H9 (cell line): Measurements from ENCODE around the gene ATF7. TPM values are rescaled to one million over a fixed set of nuclear protein-coding genes. Genes with fewer than 3 reads are reported as not detected.

ENCODE experiments used
- DNase-seq: peaks from one replicate; pipeline ENCODE4 v3.0.0-alpha.2; 2017
- H2AFZ ChIP-seq: one replicate; pipeline ENCODE4 v1.6.1; 2013; ENCODE audit warnings: mild to moderate bottlenecking, low read length, control low read depth, moderate library complexity
- H2AK5ac ChIP-seq: 2 replicates; pipeline ENCODE4 v1.6.1; 2013; ENCODE audit warnings: low read length, control low read depth, mixed read lengths; ENCODE audit not compliant: insufficient read length
- H2BK120ac ChIP-seq: one replicate; pipeline ENCODE4 v1.6.1; 2013; ENCODE audit warnings: low read depth, mild to moderate bottlenecking, low read length, control low read depth, inconsistent platforms; ENCODE audit not compliant: poor library complexity, severe bottlenecking
- H2BK12ac ChIP-seq: 2 replicates; pipeline ENCODE4 v1.6.1; 2013; ENCODE audit warnings: low read length, control low read depth, mixed read lengths, low read depth; ENCODE audit not compliant: insufficient read length
- H2BK15ac ChIP-seq: 2 replicates; pipeline ENCODE4 v1.6.1; 2013; ENCODE audit warnings: low read depth, low read length, control low read depth
- H2BK20ac ChIP-seq: one replicate; pipeline ENCODE4 v1.6.1; 2013; ENCODE audit warnings: low read depth, mild to moderate bottlenecking, low read length, control low read depth, inconsistent platforms; ENCODE audit not compliant: poor library complexity, severe bottlenecking
- H2BK5ac ChIP-seq: 2 replicates; pipeline ENCODE4 v1.6.1; 2013; ENCODE audit warnings: low read length, control low read depth, mixed read lengths; ENCODE audit not compliant: insufficient read length
- H3K14ac ChIP-seq: 2 replicates; pipeline ENCODE4 v1.6.1; 2013; ENCODE audit warnings: low read length, control low read depth; ENCODE audit not compliant: insufficient read depth
- H3K18ac ChIP-seq: 2 replicates; pipeline ENCODE4 v1.6.1; 2013; ENCODE audit warnings: low read depth, mild to moderate bottlenecking, mixed read lengths, low read length, control low read depth; ENCODE audit not compliant: insufficient read length
- H3K23ac ChIP-seq: 2 replicates; pipeline ENCODE4 v1.6.1; 2013; ENCODE audit warnings: low read length, control low read depth, mixed read lengths, low read depth; ENCODE audit not compliant: insufficient read length
- H3K23me2 ChIP-seq: 2 replicates; pipeline ENCODE4 v1.6.1; 2013; ENCODE audit warnings: low read depth, mild to moderate bottlenecking, mixed read lengths, low read length, control low read depth; ENCODE audit not compliant: insufficient read length, poor library complexity, severe bottlenecking
- H3K27ac ChIP-seq: 2 replicates; pipeline ENCODE4 v1.5.1; 2013; ENCODE audit warnings: low read length, control low read depth, mixed read lengths, low read depth; ENCODE audit not compliant: insufficient read length
- H3K27me3 ChIP-seq: 2 replicates; pipeline ENCODE4 v1.6.1; 2013; ENCODE audit warnings: low read length, control low read depth, inconsistent platforms; ENCODE audit not compliant: insufficient read depth
- H3K4ac ChIP-seq: 2 replicates; pipeline ENCODE4 v1.6.1; 2013; ENCODE audit warnings: low read depth, mild to moderate bottlenecking, control low read depth, inconsistent platforms, low read length, moderate library complexity
- H3K4me1 ChIP-seq: 2 replicates; pipeline ENCODE4 v1.6.1; 2013; ENCODE audit warnings: low read length, control low read depth, inconsistent platforms; ENCODE audit not compliant: insufficient read depth
- H3K4me2 ChIP-seq: 2 replicates; pipeline ENCODE4 v1.6.1; 2013; ENCODE audit warnings: low read length, control low read depth, mixed read lengths; ENCODE audit not compliant: insufficient read length, insufficient read depth
- H3K56ac ChIP-seq: 2 replicates; pipeline ENCODE4 v1.6.1; 2013; ENCODE audit warnings: low read depth, mild to moderate bottlenecking, mixed read lengths, low read length, control low read depth; ENCODE audit not compliant: insufficient read length
- H3K79me1 ChIP-seq: 2 replicates; pipeline ENCODE4 v1.6.1; 2013; ENCODE audit warnings: low read depth, mild to moderate bottlenecking, moderate library complexity, low read length, control low read depth, inconsistent platforms; ENCODE audit not compliant: insufficient read depth, poor library complexity, severe bottlenecking
- H3K79me2 ChIP-seq: 2 replicates; pipeline ENCODE4 v1.6.1; 2013; ENCODE audit warnings: low read length, control low read depth, inconsistent platforms; ENCODE audit not compliant: insufficient read depth
- H3K9ac ChIP-seq: 2 replicates; pipeline ENCODE4 v1.6.1; 2013; ENCODE audit warnings: low read length, control low read depth, mixed read lengths; ENCODE audit not compliant: insufficient read length; ENCODE audit errors: extremely low read depth
- H3K9me3 ChIP-seq: one replicate; pipeline ENCODE4 v1.6.1; 2013; ENCODE audit warnings: low read depth, low read length, inconsistent platforms; ENCODE audit not compliant: control insufficient read depth
- H3T11ph ChIP-seq: one replicate; pipeline ENCODE4 v1.6.1; 2013; ENCODE audit warnings: mild to moderate bottlenecking, low read length, control low read depth, inconsistent platforms
- H4K20me1 ChIP-seq: one replicate; pipeline ENCODE4 v1.6.1; 2013; ENCODE audit not compliant: control insufficient read depth, insufficient read length, insufficient read depth
- H4K5ac ChIP-seq: 2 replicates; pipeline ENCODE4 v1.6.1; 2013; ENCODE audit warnings: low read depth, mild to moderate bottlenecking, mixed read lengths, low read length, control low read depth; ENCODE audit not compliant: insufficient read length
- H4K8ac ChIP-seq: replicated peaks from 2 replicates; pipeline ENCODE4 v1.6.1; 2013; ENCODE audit warnings: low read length, control low read depth, mixed read lengths, low read depth; ENCODE audit not compliant: insufficient read length
- H4K91ac ChIP-seq: 2 replicates; pipeline ENCODE4 v1.6.1; 2013; ENCODE audit warnings: low read depth, mild to moderate bottlenecking, moderate library complexity, mixed read lengths, low read length, control low read depth; ENCODE audit not compliant: insufficient read length
- H3K27ac Mint-ChIP-seq, 3 experiments: 2 replicates in 2 of 3; 3 replicates in 1 of 3; pipeline ENCODE4 v1.8.0; 2020 to 2021; ENCODE audit warnings: mixed read lengths in 3 of 3, mild to moderate bottlenecking in 1 of 3, moderate library complexity in 1 of 3
- H3K27me3 Mint-ChIP-seq: 2 replicates; pipeline ENCODE4 v1.8.0; 2021; ENCODE audit warnings: low read depth, mild to moderate bottlenecking, moderate library complexity, mixed read lengths
- H3K36me3 Mint-ChIP-seq, 3 experiments: 2 replicates in 2 of 3; 3 replicates in 1 of 3; pipeline ENCODE4 v1.8.0; 2020 to 2021; ENCODE audit warnings: low read depth in 3 of 3, mixed read lengths in 3 of 3; ENCODE audit not compliant: insufficient read depth in 1 of 3
- H3K4me1 Mint-ChIP-seq, 2 experiments: 2 replicates each; pipeline ENCODE4 v1.8.0; 2020; ENCODE audit warnings: mixed read lengths in 2 of 2
- H3K4me3 Mint-ChIP-seq, 2 experiments: 2 replicates in 1 of 2; 3 replicates in 1 of 2; pipeline ENCODE4 v1.8.0; 2020 to 2021; ENCODE audit warnings: mild to moderate bottlenecking in 2 of 2, mixed read lengths in 2 of 2, moderate library complexity in 1 of 2
- H3K9me3 Mint-ChIP-seq, 2 experiments: 2 replicates in 1 of 2; 3 replicates in 1 of 2; pipeline ENCODE4 v1.8.0; 2020; ENCODE audit warnings: mild to moderate bottlenecking in 2 of 2, mixed read lengths in 2 of 2, moderate library complexity in 1 of 2
- CTCF ChIP-seq: fragments of 200-600 bp; sonication (generic); conservative IDR thresholded peaks from 3 replicates; pipeline ENCODE4 v1.8.0; 2021; ENCODE audit warnings: antibody characterized with exemption, mild to moderate bottlenecking
- WGBS: extraction: QIAGEN DNeasy Blood & Tissue Kit; methylation state at CpG from one replicate; pipeline ENCODE4 v1.1.7; 2013; ENCODE audit warnings: missing lambda C conversion rate, low lambda C conversion rate, mixed read lengths; ENCODE audit not compliant: insufficient read length; ENCODE audit errors: extremely low coverage; 5-methylcytosine and 5-hydroxymethylcytosine counted together
- total RNA-seq: library from RNA; stranded (reverse); gene quantifications from 2 replicates; pipeline ENCODE4 v1.2.1, GENCODE V29; 2021

The ATF7 gene
- total RNA-seq, 1 experiment from 2014 or later = 17.7 TPM

- Histone ChIP-seq H4K8ac (no peak overlapping the region), H3K4ac (no peak overlapping the region), H2BK15ac (no peak overlapping the region), H3K18ac (no peak overlapping the region), H2BK5ac (no peak overlapping the region), H2AFZ (no peak overlapping the region), H2AK5ac (no peak overlapping the region), H3K23ac (no peak overlapping the region), H3K9me3 (no peaks in the 10 kb centered on the region), H3K14ac (no peak overlapping the region), H3K56ac (no peak overlapping the region), H4K91ac (no peak overlapping the region), H3K27me3 (no peaks in the 10 kb centered on the region), H3K79me1 (no peaks in the 10 kb centered on the region), H4K20me1 (no peaks in the 10 kb centered on the region), H2BK20ac (no peak overlapping the region), H3K79me2 (no peaks in the 10 kb centered on the region), H4K5ac (no peak overlapping the region), H3K4me1 (no peaks in the 10 kb centered on the region), H3T11ph (no peak overlapping the region), H3K23me2 (no peaks in the 10 kb centered on the region), H3K4me2 (no peak overlapping the region), H3K9ac (no peak overlapping the region), H2BK12ac (no peak overlapping the region), H2BK120ac (no peak overlapping the region), H3K27ac (no peak overlapping the region)
- H3K4me1 Mint-ChIP-seq = peaks cover 0 to 9% of the 10 kb centered on the region in 2 experiments; a peak in 1 of 4 replicates
- no peak overlapping the region for H3K4me3 Mint-ChIP-seq
- H3K36me3 Mint-ChIP-seq = no peaks in the 10 kb centered on the region; a peak in 4 of 7 replicates
- H3K27me3 Mint-ChIP-seq = no peaks in the 10 kb centered on the region; the same call in 1 of the 2 replicates
- H3K27ac Mint-ChIP-seq = no peak overlapping the region; a peak in 1 of 7 replicates
- no peak for TF ChIP-seq CTCF
- no peaks in the 10 kb centered on the region; a peak in 1 of 5 replicates for H3K9me3 Mint-ChIP-seq
- DNase-seq = no peak
- WGBS = no CpG with 5 or more reads among the region's 2 CpGs
Observed at GRCh38 chr12:53551889-53552291, 74.3 kb downstream of the ATF7 start.
